CD4-positive, CD25-positive, alpha-beta regulatory T cell (primary cell): ENCODE data around the gene TMEM18. TPM values are rescaled to one million over a fixed set of nuclear protein-coding genes. Genes with fewer than 3 reads are reported as not detected.

Experiments used
- ATAC-seq, 2 donors: fragments of 150-1000 bp; cut with Tn5 transposase; one replicate each; pipeline ENCODE4 v1.10.0; 2021; ENCODE audit warnings: low read depth in 2 of 2, moderate number of reproducible peaks in 2 of 2, moderate library complexity in 1 of 2
- DNase-seq, 3 donors: peaks; one replicate each; pipeline versions ENCODE4 v3.0.0 to v3.0.0-alpha.2; 2012 to 2022; ENCODE audit warnings: mixed read lengths in 1 of 3
- H3K27ac ChIP-seq: one replicate; pipeline ENCODE4 v1.7.0; 2013; ENCODE audit warnings: mild to moderate bottlenecking, low read length; ENCODE audit not compliant: insufficient read depth, poor library complexity, severe bottlenecking
- H3K27me3 ChIP-seq: one replicate; pipeline ENCODE4 v1.7.0; 2013; ENCODE audit warnings: low read length; ENCODE audit not compliant: control insufficient read depth, insufficient read depth
- H3K36me3 ChIP-seq: one replicate; pipeline ENCODE4 v1.7.0; 2013; ENCODE audit warnings: mild to moderate bottlenecking, low read length, moderate library complexity; ENCODE audit not compliant: control insufficient read depth, insufficient read depth
- H3K4me1 ChIP-seq: 2 replicates; pipeline ENCODE4 v1.7.0; 2013; ENCODE audit warnings: mild to moderate bottlenecking, low read length; ENCODE audit not compliant: insufficient read depth, control insufficient read depth, poor library complexity, severe bottlenecking
- H3K4me3 ChIP-seq: one replicate; pipeline ENCODE4 v1.7.0; 2013; ENCODE audit warnings: low read depth, mild to moderate bottlenecking, low read length, moderate library complexity
- H3K9me3 ChIP-seq, 2 experiments: 1 replicate in 1 of 2; 2 replicates in 1 of 2; pipeline ENCODE4 v1.7.0; 2013; ENCODE audit warnings: low read length in 2 of 2, mild to moderate bottlenecking in 1 of 2, moderate library complexity in 1 of 2; ENCODE audit not compliant: control insufficient read depth in 2 of 2
- H3K27ac Mint-ChIP-seq, 3 donors: one replicate each; pipeline ENCODE4 v1.8.0; 2020 to 2022; ENCODE audit warnings: mild to moderate bottlenecking in 3 of 3, mixed read lengths in 3 of 3, moderate library complexity in 2 of 3
- H3K27me3 Mint-ChIP-seq: one replicate; pipeline ENCODE4 v1.8.0; 2022; ENCODE audit warnings: mild to moderate bottlenecking, mixed read lengths
- H3K36me3 Mint-ChIP-seq: one replicate; pipeline ENCODE4 v1.8.0; 2020; ENCODE audit warnings: mixed read lengths
- H3K4me1 Mint-ChIP-seq, 4 donors: one replicate each; pipeline ENCODE4 v1.8.0; 2020 to 2022; ENCODE audit warnings: mixed read lengths in 4 of 4, mild to moderate bottlenecking in 1 of 4
- H3K4me3 Mint-ChIP-seq, 4 donors: one replicate each; pipeline ENCODE4 v1.8.0; 2020 to 2022; ENCODE audit warnings: mild to moderate bottlenecking in 4 of 4, mixed read lengths in 4 of 4, moderate library complexity in 3 of 4
- H3K9me3 Mint-ChIP-seq, 7 donors: one replicate each; pipeline ENCODE4 v1.8.0; 2020 to 2022; ENCODE audit warnings: mixed read lengths in 7 of 7, mild to moderate bottlenecking in 3 of 7, moderate library complexity in 2 of 7
- polyA plus RNA-seq, 4 donors: library from polyadenylated mRNA; unstranded; fragments of 300-500 nt; fragmentation: Illumina TruSeq; gene quantifications; one replicate each; pipeline ENCODE4 v1.2.3, GENCODE V29; 2021
- total RNA-seq: library from RNA; stranded (reverse); gene quantifications from one replicate; pipeline ENCODE4 v1.2.3, GENCODE V29; 2022

TMEM18 gene
- total and polyA plus RNA-seq, 5 donors from 2014 or later, result 22.9 to 45.5 (median 26.9) TPM

DNA sequence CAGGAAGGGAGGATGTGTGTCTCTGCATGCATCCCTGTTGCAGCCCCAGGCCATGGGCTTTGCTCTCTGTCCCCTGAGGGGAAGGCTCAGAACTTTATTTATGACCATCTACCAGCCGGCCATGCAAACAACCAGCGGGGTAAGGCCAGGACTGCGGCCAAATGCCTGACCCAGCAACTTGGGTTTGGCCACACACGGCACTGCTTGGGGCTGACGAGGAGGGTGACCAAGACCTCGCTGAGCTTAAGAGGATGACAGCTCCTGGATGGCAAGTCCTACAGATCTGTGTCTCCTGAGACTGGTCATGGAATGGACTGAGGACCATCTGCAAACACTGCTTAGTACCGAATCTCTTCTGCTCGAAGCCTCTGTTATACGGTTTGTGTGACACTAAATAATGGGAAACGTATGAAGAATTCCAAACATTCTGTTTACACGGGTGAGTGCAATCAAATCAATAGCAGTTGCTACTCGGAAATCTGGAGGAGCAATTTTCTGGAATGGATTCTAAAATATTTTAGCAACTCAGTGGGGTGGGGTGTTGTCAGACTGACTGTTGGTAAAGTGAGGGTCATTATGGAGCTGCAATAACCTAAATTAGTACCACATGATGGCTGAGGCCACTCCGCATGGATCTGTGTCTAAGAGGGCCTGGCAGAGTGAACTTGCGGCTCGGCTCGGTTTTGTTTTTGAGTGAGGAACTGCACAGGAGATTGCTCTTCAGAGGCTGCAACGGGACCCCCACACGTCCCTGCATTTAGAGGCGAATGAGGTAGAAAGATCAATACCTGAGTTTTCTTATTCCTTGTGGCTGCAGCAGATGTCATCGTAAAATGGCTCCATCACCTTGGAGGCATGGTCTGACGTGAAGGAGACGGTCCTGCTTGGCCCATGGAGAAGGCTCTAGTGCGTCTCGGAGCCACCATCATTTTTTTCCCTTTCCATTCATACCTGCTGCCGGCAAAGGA lies 26.6 kb downstream of the TMEM18 start:
- no peaks in the 10 kb centered on the region for H3K4me1 ChIP-seq
- no peaks in the 10 kb centered on the region for H3K27me3 ChIP-seq
- no peaks in the 10 kb centered on the region for H3K4me1 Mint-ChIP-seq
- H3K27ac ChIP-seq, result no peak overlapping the region
- H3K36me3 ChIP-seq, result no peaks in the 10 kb centered on the region
- H3K4me3 ChIP-seq, result no peak overlapping the region
- H3K9me3 ChIP-seq, result no peaks in the 10 kb centered on the region
- no peaks in the 10 kb centered on the region for H3K36me3 Mint-ChIP-seq
- H3K4me3 Mint-ChIP-seq, result no peak overlapping the region
- H3K9me3 Mint-ChIP-seq, result no peaks in the 10 kb centered on the region
- ATAC-seq, result no peak
- peaks cover 9% of the 10 kb centered on the region for H3K27me3 Mint-ChIP-seq
- DNase-seq, result no peak
- no peak overlapping the region for H3K27ac Mint-ChIP-seq

DNA sequence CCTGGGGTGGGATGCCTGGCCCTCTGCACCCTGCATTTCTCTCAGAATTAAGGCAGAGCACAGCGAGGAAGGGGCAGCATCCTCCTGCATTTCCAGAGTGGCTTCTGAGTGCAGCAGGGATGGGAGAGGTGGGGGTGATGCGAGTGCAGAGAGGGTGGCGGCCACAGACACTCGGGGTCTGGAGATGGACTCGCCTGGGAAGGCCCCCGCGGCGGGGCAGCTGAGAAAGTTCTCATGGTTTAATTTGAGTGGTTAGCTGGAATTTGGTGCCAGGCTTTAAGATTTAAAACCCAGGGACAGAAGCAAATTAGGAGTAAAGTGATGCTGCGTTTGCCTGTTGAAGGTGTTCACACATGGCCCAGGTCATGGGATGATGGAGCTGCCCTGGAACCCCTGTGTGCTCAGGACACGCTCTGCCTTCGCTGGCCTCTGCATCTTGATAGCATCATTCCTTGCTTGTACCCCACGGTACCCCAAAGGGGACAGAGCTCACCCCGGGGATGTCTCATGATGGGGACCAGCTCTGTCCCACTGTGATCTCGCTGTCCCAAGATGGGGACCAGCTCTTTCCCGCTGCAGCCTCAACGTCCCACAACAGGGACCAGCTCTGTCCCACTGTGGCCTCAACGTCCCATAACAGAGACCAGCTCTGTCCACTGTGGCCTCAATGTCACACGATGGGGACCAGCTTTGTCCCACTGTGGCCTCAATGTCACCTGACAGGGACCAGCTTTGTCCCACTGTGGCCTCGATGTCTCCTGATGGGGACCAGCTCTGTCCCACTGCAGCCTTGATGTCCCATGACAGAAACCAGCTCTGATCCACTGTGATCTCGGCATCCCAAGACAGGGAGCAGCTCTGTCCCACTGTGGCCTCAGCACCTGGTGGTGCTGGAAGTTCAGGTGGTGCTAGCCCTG lies 27.5 kb downstream of the TMEM18 start:
- no peak for ATAC-seq
- H3K36me3 ChIP-seq, result no peaks in the 10 kb centered on the region
- H3K36me3 Mint-ChIP-seq, result no peaks in the 10 kb centered on the region
- H3K9me3 ChIP-seq, result no peaks in the 10 kb centered on the region
- H3K27me3 ChIP-seq, result no peaks in the 10 kb centered on the region
- no peak for DNase-seq
- no peaks in the 10 kb centered on the region for H3K4me1 Mint-ChIP-seq
- H3K4me3 Mint-ChIP-seq, result no peak overlapping the region
- peaks cover 9% of the 10 kb centered on the region for H3K27me3 Mint-ChIP-seq
- no peaks in the 10 kb centered on the region for H3K4me1 ChIP-seq
- H3K9me3 Mint-ChIP-seq, result no peaks in the 10 kb centered on the region
- peak overlapping the region in 1 of 3 donors; percentile 29 for H3K27ac Mint-ChIP-seq
- no peak overlapping the region for H3K4me3 ChIP-seq
- no peak overlapping the region for H3K27ac ChIP-seq

DNA sequence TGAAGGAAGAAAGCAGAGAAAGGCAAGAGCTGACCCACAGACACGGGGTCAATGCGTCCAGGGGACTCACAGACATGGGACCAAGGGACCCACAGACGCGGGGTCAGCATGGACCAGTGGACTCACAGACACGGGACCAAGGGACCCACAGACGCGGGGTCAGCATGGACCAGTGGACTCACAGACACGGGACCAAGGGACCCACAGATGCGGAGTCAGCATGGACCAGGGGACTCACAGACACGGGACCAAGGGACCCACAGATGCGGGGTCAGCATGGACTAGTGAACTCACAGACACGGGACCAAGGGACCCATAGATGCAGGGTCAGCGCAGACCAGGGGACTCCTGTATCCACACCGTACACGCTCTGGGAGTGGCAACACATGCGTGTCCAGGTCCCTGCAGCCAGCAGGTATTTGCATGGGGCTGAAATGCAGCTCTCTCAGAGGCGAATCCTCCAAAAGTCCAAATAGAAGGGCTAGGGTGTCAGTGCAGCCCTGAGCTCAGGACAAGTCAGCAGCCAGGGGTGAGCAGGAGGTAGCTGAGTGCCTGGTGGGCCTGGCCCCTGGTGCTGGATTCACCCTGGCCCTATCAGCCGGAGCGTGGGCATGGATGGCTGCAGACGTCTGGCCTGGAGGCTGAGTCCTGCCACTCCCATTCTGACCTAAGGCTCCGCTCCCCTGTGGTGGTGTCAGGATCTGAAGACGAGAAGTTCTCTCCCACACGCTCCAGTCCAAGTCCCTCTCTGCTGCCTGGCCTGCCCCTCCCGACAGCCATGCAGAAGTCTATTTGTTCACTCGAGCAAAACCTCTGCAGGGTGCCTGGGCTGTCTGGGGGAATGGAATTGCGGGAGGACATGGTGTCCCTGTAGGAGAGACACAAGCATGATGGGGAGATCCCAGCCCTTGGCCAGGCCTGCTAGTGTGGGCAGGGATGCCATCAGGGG lies 28.5 kb downstream of the TMEM18 start:
- H3K9me3 Mint-ChIP-seq, result no peaks in the 10 kb centered on the region
- H3K4me3 Mint-ChIP-seq, result no peak overlapping the region
- peaks cover 5% of the 10 kb centered on the region for H3K27me3 Mint-ChIP-seq
- H3K4me3 ChIP-seq, result no peak overlapping the region
- no peaks in the 10 kb centered on the region for H3K4me1 ChIP-seq
- H3K27me3 ChIP-seq, result no peaks in the 10 kb centered on the region
- H3K27ac Mint-ChIP-seq, result no peak overlapping the region
- H3K4me1 Mint-ChIP-seq, result no peaks in the 10 kb centered on the region
- DNase-seq, result no peak
- no peak for ATAC-seq
- no peaks in the 10 kb centered on the region for H3K36me3 ChIP-seq
- H3K27ac ChIP-seq, result no peak overlapping the region
- no peaks in the 10 kb centered on the region for H3K9me3 ChIP-seq
- no peaks in the 10 kb centered on the region for H3K36me3 Mint-ChIP-seq

DNA sequence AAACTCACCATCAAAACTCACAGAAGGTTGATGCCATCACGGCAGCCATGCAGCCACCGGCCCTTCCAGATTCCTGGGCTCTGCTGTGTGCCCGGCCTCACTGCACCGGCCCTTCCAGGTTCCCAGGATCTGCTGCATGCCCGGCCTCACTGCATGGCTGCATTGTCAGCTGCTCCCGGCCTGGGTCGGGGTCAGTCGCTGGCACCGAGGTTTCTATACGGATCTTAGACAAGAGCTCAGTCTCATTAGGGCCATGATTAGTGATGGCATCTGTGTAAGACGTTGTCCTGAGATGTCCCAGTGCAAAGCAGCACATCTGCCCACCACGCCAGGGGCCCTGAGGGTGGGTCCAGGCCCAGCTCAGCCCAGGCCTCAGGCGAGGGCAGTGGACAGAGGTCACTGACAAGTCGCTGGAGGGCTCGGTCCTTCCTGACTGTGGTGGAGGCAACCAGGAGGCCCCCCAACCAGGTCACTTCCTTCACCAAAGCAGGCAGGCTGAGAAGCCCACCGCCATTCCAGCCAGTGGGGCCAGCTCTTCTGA lies 29.4 kb downstream of the TMEM18 start:
- H3K27me3 Mint-ChIP-seq, result peaks cover 5% of the 10 kb centered on the region
- DNase-seq, result no peak

DNA sequence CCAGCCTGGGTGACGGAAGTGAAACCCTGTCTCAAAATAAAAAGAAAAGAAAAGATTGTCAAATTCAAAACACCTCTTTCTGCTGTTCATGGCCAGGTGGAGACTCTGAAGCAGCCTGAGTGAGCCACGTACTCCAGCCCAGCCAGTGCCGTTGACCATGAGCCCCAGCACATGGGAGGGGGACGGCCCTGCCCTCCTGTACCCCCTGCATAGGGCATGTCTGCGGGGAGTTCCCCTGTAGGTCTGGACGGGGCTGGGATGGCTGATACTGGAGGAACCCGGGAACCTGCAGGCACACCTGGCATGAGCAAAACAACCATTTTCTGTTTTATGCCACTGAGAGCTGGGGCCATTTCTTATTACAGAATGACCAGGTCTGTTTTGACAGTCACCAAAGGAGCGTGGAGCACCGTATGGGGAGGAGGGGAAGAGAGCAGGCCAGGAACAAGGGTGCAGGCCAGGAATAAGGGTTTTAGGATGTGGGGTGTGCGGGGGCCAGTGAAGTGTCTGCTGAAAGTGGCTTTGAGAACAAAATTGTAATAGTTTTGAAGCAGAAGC lies 30.1 kb downstream of the TMEM18 start:
- Mint-ChIP-seq H3K4me1 (no peaks in the 10 kb centered on the region), H3K27me3 (peaks cover 5% of the 10 kb centered on the region), H3K4me3 (no peak overlapping the region), H3K36me3 (no peaks in the 10 kb centered on the region), H3K9me3 (no peaks in the 10 kb centered on the region), H3K27ac (peak overlapping the region in 1 of 3 donors; percentile 33)
- ATAC-seq (no peak), DNase-seq (no peak)
- Histone ChIP-seq H3K4me1 (no peaks in the 10 kb centered on the region), H3K27ac (no peak overlapping the region), H3K4me3 (no peak overlapping the region), H3K36me3 (no peaks in the 10 kb centered on the region), H3K27me3 (no peaks in the 10 kb centered on the region), H3K9me3 (no peaks in the 10 kb centered on the region)

More for the DNA sequence above, 29.4 kb downstream of the TMEM18 start:
- Histone ChIP-seq H3K27ac (no peak overlapping the region), H3K4me3 (no peak overlapping the region), H3K36me3 (no peaks in the 10 kb centered on the region), H3K4me1 (no peaks in the 10 kb centered on the region), H3K9me3 (no peaks in the 10 kb centered on the region), H3K27me3 (no peaks in the 10 kb centered on the region)
- no peak overlapping the region for H3K27ac Mint-ChIP-seq
- ATAC-seq, result no peak
- H3K4me3 Mint-ChIP-seq, result no peak overlapping the region
- no peaks in the 10 kb centered on the region for H3K36me3 Mint-ChIP-seq
- no peaks in the 10 kb centered on the region for H3K4me1 Mint-ChIP-seq
- no peaks in the 10 kb centered on the region for H3K9me3 Mint-ChIP-seq

DNA sequence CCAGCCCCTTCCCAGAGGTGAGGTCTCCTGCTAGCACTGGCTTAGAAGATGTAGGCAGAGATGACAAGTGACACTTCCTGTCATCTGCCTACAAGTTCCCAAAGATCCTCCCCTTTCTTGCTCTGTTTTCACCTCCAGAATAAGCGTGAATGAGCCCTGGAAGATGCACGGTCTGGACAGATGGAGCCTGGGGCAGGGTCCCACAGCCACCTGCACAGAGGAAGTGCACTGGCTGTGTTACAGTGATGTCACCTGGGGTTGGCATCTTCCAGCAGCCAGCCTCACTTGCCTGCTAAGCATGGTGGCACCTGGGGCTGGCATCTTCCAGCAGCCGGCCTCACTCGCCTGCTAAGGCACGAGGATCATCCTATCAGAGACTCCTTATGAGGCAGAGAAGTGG lies 32.3 kb downstream of the TMEM18 start:
- no peaks in the 10 kb centered on the region for H3K4me1 Mint-ChIP-seq
- Histone ChIP-seq H3K27ac (no peak overlapping the region), H3K9me3 (no peaks in the 10 kb centered on the region), H3K4me1 (no peaks in the 10 kb centered on the region), H3K4me3 (no peak overlapping the region), H3K27me3 (no peaks in the 10 kb centered on the region), H3K36me3 (no peaks in the 10 kb centered on the region)
- DNase-seq (no peak), ATAC-seq (no peak)
- H3K4me3 Mint-ChIP-seq, result no peak overlapping the region
- no peaks in the 10 kb centered on the region for H3K36me3 Mint-ChIP-seq
- H3K27ac Mint-ChIP-seq, result peak overlapping the region in 1 of 3 donors; percentile 58
- H3K9me3 Mint-ChIP-seq, result no peaks in the 10 kb centered on the region
- no peaks in the 10 kb centered on the region for H3K27me3 Mint-ChIP-seq

DNA sequence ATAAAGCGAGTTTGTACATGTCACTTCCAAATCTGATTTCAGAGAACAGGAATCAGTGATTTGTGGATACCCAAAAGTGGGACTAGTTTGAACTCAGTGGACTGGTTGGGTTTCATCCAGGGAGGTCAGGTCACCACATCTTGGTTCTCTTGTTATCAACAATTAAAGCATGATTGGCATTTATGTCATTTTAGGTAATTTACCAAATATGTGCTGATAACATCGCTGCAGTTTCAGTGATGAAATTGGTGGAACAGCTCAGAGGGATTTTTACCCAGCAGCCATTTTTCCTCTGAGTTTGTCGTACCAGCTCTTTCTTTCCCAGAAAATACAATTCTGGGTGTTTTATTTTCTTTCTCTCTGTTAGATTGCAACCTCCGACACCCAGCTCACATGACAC lies 33.4 kb downstream of the TMEM18 start:
- H3K9me3 ChIP-seq, result no peaks in the 10 kb centered on the region
- no peaks in the 10 kb centered on the region for H3K27me3 Mint-ChIP-seq
- no peaks in the 10 kb centered on the region for H3K9me3 Mint-ChIP-seq
- no peak overlapping the region for H3K27ac Mint-ChIP-seq
- no peaks in the 10 kb centered on the region for H3K4me1 Mint-ChIP-seq
- DNase-seq (no peak), ATAC-seq (no peak)
- H3K36me3 Mint-ChIP-seq, result no peaks in the 10 kb centered on the region
- no peak overlapping the region for H3K4me3 Mint-ChIP-seq
- no peaks in the 10 kb centered on the region for H3K36me3 ChIP-seq
- no peaks in the 10 kb centered on the region for H3K27me3 ChIP-seq
- no peak overlapping the region for H3K4me3 ChIP-seq
- no peaks in the 10 kb centered on the region for H3K4me1 ChIP-seq
- H3K27ac ChIP-seq, result no peak overlapping the region
